HS-27A (cell line): Measurements from ENCODE around the gene NCR2.

ENCODE experiments used
- DNase-seq: peaks from one replicate; pipeline ENCODE4 v3.0.0-alpha.2; 2012; ENCODE audit warnings: low read depth, missing footprints

Gene NCR2

DNA sequence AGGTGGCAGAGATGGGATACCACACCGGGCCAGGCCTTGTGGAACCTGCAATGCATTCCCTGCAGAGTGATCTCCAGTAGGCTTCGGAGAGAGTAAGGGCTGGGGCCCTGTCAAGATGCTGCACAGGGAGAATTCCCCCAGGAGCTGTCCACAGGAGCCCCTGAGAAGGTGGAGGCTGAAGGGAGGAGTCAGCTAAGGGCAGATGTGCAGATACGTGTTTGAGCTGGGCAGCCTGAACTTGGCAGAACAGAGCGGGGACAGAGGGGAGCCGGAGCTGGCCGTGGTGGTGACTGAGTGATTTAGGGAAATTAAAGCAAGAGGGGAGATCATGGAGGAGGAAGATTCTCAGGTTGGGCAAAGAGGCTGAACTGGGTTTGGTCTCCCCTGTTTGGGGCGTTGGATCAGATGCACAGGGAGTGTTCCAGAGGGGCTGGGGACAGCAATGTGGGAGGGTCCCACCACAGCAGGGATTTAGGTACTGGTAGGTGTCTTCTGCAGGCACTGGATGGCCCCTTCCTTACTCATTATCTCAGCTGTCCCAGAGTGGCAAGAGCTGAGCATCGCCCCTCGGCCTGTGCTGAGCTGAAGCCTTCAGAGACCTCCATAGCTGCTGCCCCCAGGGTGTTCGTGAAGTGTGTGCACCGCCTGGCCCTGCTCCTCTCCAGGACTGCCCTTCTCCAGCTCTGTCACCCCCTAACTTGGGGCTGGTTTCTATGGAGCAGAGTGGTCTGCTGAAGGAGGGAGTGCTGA is 3.8 kb upstream of the NCR2 start:
- no peak for DNase-seq

DNA sequence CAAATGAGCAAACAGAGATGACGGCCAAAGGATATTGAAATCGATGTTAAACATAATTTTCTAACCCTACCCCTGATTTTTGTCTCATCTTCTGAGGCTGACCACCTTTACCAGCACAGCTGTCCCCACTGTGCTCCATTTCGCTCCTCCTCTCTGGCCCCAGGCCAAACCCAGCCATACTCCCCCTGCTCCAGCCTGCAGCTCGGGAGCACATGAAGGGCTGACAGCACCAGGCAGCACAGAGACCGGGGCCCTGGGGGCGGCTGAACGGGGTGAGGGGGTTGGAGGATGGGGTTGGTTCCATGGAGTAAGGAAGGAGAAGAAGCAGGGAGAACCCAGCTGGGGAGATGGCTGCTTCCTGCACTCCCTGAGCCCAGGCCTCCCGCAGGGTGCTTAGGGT is 3.2 kb upstream of the NCR2 start:
- DNase-seq, result no peak

- DNase-seq, result no peak
Measured at GRCh38 chr6:41332842-41333736, 2.3 kb upstream of the NCR2 start.

DNA sequence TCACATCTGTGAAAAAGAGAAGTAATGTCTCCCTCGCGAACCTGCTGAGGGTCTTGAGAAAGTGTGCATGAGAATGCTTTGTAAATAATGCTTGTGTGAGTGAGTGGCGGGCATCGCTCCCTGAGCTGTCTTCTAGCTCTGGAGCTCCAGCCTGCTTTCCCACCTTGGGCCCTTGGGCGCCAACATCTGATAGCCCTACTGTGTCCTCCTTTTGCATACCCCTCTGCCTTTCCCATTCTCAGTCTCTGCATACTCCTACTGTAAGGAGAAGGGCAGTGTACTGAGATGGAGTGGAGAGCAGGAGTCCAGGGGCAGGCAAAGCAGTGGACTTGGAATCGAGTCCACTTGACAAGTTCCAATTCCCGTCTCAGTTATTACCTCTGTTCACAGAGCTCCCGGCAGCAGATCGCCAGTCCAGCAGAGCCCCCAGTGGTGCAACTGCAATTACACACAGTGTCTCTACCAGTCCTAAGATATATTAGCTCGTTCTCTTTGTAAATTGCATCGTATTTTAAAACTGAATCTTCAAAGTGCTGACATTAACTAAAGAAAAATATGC is 847 bp upstream of the NCR2 start:
- DNase-seq, result no peak

GRCh38 chr6:41335943-41336342 is 535 bp downstream of the NCR2 start:
- DNase-seq, result no peak

DNA sequence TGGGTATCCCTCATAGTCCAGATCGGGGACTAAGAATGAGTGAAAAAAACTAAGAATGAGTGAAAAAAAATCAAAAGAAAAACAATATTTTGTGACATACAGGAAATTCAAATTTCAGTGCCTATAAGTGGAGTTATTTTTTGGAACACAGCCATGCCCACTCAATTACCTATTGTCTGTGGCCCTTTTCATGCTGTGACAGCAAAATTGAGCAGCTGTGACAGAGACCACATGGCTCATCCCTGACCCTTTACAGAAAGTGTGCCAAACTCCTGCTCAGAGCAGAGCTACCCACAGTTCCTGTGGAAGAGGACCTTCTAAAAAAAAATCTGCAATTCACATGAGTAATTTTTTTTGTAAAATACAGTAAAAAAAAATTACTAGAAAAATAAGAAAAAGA is 1.4 kb downstream of the NCR2 start:
- DNase-seq, result no peak

DNA sequence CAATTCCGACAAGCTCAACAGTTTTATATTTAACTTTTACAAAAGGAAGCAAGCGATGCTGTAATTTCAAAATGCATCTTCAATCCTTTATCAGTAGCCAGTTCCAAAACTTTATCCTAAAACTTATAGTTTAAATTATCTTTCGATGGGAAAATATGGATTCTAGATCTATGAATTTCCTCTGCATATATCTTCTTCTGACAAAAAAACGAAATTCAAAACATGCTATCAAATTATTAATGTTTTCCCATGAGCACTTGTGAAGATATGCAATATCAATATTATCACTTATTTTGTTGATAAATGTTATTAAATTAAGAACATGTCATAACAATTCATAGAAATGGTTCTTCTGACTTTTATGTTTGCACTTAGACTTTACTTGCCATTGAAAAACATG is 2.3 kb downstream of the NCR2 start:
- no peak for DNase-seq

DNA sequence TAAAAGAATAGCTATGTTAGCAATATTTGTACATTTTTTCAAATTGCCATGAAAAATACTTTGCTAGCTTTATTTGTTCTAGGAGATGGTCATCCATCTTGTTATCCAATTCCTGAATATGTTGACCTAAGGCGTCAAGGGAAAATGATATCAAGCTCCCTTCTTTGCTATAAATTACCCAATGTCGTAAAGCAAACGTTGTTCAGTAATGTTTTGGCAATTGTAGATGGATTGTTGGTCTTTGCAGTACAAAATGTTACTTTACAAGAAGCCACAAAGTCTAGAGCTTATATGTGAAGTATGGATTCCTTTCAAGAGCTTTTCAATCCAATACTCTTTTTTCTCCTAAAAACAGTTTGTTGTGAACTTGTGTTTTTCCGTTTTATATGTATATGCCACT is 3.3 kb downstream of the NCR2 start:
- no peak for DNase-seq

DNA sequence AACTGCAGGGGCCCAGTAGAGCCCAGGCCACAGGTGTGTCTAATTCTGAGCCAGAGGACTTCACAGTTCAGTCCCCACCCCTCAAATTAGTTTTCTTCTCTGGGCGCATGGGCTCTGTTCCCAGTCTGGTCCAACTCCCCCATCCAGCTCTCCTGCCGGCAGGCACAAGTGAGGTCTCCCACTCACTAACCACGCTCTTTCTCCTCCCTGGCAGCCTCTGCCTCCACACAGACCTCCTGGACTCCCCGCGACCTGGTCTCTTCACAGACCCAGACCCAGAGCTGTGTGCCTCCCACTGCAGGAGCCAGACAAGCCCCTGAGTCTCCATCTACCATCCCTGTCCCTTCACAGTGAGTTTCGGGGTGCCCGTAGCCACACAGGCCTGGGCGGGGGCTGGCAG is 6.2 kb downstream of the NCR2 start:
- DNase-seq, result no peak

DNA sequence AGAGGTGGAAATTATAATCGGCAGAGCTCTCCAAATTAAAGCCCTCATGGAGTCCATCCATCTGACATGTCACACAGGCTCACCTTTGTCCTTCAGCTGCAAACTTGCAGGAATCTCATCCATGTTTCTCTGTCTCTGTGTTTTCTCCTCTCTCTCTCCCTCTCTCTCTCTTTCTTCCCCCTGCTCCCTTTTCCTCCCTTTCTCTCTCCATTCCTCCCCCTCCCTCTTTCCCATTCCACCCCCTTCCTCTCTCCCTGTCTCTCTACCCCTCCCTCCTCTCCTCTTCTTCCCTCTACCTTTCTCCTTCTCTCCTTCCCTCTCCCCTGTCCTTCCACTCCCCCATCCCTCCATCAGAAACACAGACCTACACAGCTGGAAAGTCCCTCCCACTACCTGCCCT is 6.8 kb downstream of the NCR2 start:
- DNase-seq, result no peak

- DNase-seq, result no peak
Measured at GRCh38 chr6:41343641-41344187, 8.3 kb downstream of the NCR2 start.

GRCh38 chr6:41344876-41345275 is 9.5 kb downstream of the NCR2 start:
- no peak for DNase-seq

GRCh38 chr6:41345901-41346300 is 10.5 kb downstream of the NCR2 start:
- no peak for DNase-seq

DNA sequence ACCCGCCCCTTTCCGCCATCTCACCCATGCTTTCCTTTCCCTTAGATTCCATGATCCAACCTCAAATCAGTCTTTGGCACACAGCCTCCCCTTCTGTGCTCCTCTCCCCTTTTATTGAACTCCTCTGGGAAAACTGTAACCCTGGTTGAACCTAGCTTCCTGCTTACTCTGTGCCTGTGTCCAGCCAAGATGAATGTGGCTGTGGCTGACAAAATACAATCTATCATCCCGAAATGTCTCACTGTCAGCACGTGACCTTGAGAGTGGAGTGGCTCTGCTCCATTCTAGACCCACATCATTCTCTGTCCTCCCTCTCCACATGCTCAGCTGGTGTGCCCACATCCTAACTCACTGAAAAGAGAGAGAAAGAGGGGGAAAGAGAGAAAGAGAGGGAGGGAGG is 11.0 kb downstream of the NCR2 start:
- DNase-seq, result no peak

GRCh38 chr6:41347378-41348050 is 12.1 kb downstream of the NCR2 start:
- DNase-seq, result no peak

DNA sequence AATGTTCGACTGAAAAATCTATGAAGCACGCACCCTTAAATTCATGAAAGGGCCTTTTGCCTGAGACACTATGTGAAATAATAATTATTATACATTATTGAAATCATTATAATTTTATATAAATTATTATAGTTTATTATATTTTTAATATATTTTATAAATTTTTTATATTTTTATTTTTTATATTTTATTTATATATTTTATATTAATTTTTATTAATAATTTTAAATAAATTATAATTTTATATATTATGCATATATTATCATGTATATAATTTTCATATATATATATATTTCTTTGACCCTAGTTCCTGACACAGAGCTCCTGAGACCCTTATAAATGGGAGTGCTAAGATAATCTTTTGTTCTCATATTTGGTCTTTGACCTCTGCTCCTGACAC is 13.5 kb downstream of the NCR2 start:
- DNase-seq, result no peak

- no peak for DNase-seq
Measured at GRCh38 chr6:41352396-41352795, 17.0 kb downstream of the NCR2 start.

- DNase-seq, result no peak
Measured at GRCh38 chr6:41352907-41353306, 17.5 kb downstream of the NCR2 start.

GRCh38 chr6:41353333-41353732 is 17.9 kb downstream of the NCR2 start:
- DNase-seq, result no peak

GRCh38 chr6:41355952-41356351 is 20.5 kb downstream of the NCR2 start:
- no peak for DNase-seq

GRCh38 chr6:41356825-41357224 is 21.4 kb downstream of the NCR2 start:
- no peak for DNase-seq

GRCh38 chr6:41358503-41358902 is 23.1 kb downstream of the NCR2 start:
- no peak for DNase-seq
